ENCODE data around the gene FBXO30.

FBXO30 gene

GRCh38 chr6:145789443-145789842, 25.2 kb downstream of the FBXO30 start:
- Histone ChIP-seq H3K27ac (ENCODE audit: low read length) (no peak overlapping the region), H3K9me3 (ENCODE audit: control insufficient read depth in 1 of 2, low read length in 2 of 2) (no peaks in the 10 kb centered on the region)

GRCh38 chr6:145787688-145788087, 26.9 kb downstream of the FBXO30 start:
- Histone ChIP-seq H3K27me3 (ENCODE audit: low read depth, low read length) (no peaks in the 10 kb centered on the region), H3K27ac (ENCODE audit: low read length) (no peak overlapping the region), H3K9me3 (ENCODE audit: control insufficient read depth in 1 of 2, low read length in 2 of 2) (peaks cover 0 to 2% of the 10 kb centered on the region in 2 donors), H3K4me1 (ENCODE audit: control insufficient read depth in 1 of 2, insufficient read depth in 2 of 2, low read length in 2 of 2) (no peaks in the 10 kb centered on the region), H3K4me3 (ENCODE audit: low read depth in 1 of 2, low read length in 2 of 2) (no peak overlapping the region), H3K36me3 (ENCODE audit: control insufficient read depth in 1 of 2, insufficient read depth in 2 of 2, low read length in 2 of 2) (peaks cover 0 to 16% of the 10 kb centered on the region in 2 donors)

More at GRCh38 chr6:145789443-145789842, 25.2 kb downstream of the FBXO30 start:
- H3K4me3 ChIP-seq (ENCODE audit: low read depth in 1 of 2, low read length in 2 of 2): no peak overlapping the region
- H3K36me3 ChIP-seq (ENCODE audit: control insufficient read depth in 1 of 2, insufficient read depth in 2 of 2, low read length in 2 of 2): peaks cover 0 to 19% of the 10 kb centered on the region in 2 donors
- no peaks in the 10 kb centered on the region for H3K4me1 ChIP-seq (ENCODE audit: control insufficient read depth in 1 of 2, insufficient read depth in 2 of 2, low read length in 2 of 2)
- H3K27me3 ChIP-seq (ENCODE audit: low read depth, low read length): no peaks in the 10 kb centered on the region

- Histone ChIP-seq H3K27ac (ENCODE audit: low read length) (no peak overlapping the region), H3K4me1 (ENCODE audit: control insufficient read depth in 1 of 2, insufficient read depth in 2 of 2, low read length in 2 of 2) (no peaks in the 10 kb centered on the region), H3K9me3 (ENCODE audit: control insufficient read depth in 1 of 2, low read length in 2 of 2) (peaks cover 0 to 19% of the 10 kb centered on the region in 2 donors), H3K4me3 (ENCODE audit: low read depth in 1 of 2, low read length in 2 of 2) (no peak overlapping the region), H3K27me3 (ENCODE audit: low read depth, low read length) (no peaks in the 10 kb centered on the region), H3K36me3 (ENCODE audit: control insufficient read depth in 1 of 2, insufficient read depth in 2 of 2, low read length in 2 of 2) (peaks cover 0 to 14% of the 10 kb centered on the region in 2 donors)
Measured at GRCh38 chr6:145784683-145785082, 29.9 kb downstream of the FBXO30 start.

GRCh38 chr6:145783796-145784195, 30.8 kb downstream of the FBXO30 start:
- peaks cover 0 to 19% of the 10 kb centered on the region in 2 donors for H3K9me3 ChIP-seq (ENCODE audit: control insufficient read depth in 1 of 2, low read length in 2 of 2)
- no peak overlapping the region for H3K27ac ChIP-seq (ENCODE audit: low read length)
- no peaks in the 10 kb centered on the region for H3K4me1 ChIP-seq (ENCODE audit: control insufficient read depth in 1 of 2, insufficient read depth in 2 of 2, low read length in 2 of 2)
- peaks cover 0 to 14% of the 10 kb centered on the region in 2 donors for H3K36me3 ChIP-seq (ENCODE audit: control insufficient read depth in 1 of 2, insufficient read depth in 2 of 2, low read length in 2 of 2)
- no peaks in the 10 kb centered on the region for H3K27me3 ChIP-seq (ENCODE audit: low read depth, low read length)
- H3K4me3 ChIP-seq (ENCODE audit: low read depth in 1 of 2, low read length in 2 of 2): no peak overlapping the region

- H3K4me1 ChIP-seq (ENCODE audit: control insufficient read depth in 1 of 2, insufficient read depth in 2 of 2, low read length in 2 of 2): no peaks in the 10 kb centered on the region
- no peaks in the 10 kb centered on the region for H3K27me3 ChIP-seq (ENCODE audit: low read depth, low read length)
- no peaks in the 10 kb centered on the region for H3K36me3 ChIP-seq (ENCODE audit: control insufficient read depth in 1 of 2, insufficient read depth in 2 of 2, low read length in 2 of 2)
- no peak overlapping the region for H3K27ac ChIP-seq (ENCODE audit: low read length)
- no peak overlapping the region for H3K4me3 ChIP-seq (ENCODE audit: low read depth in 1 of 2, low read length in 2 of 2)
- H3K9me3 ChIP-seq (ENCODE audit: control insufficient read depth in 1 of 2, low read length in 2 of 2): peaks cover 0 to 4% of the 10 kb centered on the region in 2 donors
Measured at GRCh38 chr6:145772846-145773245, 41.7 kb downstream of the FBXO30 start.

GRCh38 chr6:145765449-145765848, 49.1 kb downstream of the FBXO30 start:
- Histone ChIP-seq H3K27me3 (ENCODE audit: low read depth, low read length) (no peaks in the 10 kb centered on the region), H3K36me3 (ENCODE audit: control insufficient read depth in 1 of 2, insufficient read depth in 2 of 2, low read length in 2 of 2) (no peaks in the 10 kb centered on the region), H3K4me1 (ENCODE audit: control insufficient read depth in 1 of 2, insufficient read depth in 2 of 2, low read length in 2 of 2) (no peaks in the 10 kb centered on the region), H3K27ac (ENCODE audit: low read length) (no peak overlapping the region), H3K4me3 (ENCODE audit: low read depth in 1 of 2, low read length in 2 of 2) (no peak overlapping the region), H3K9me3 (ENCODE audit: control insufficient read depth in 1 of 2, low read length in 2 of 2) (no peaks in the 10 kb centered on the region)

- Histone ChIP-seq H3K27ac (ENCODE audit: low read length) (no peak overlapping the region), H3K4me1 (ENCODE audit: control insufficient read depth in 1 of 2, insufficient read depth in 2 of 2, low read length in 2 of 2) (no peaks in the 10 kb centered on the region), H3K27me3 (ENCODE audit: low read depth, low read length) (no peaks in the 10 kb centered on the region), H3K9me3 (ENCODE audit: control insufficient read depth in 1 of 2, low read length in 2 of 2) (no peaks in the 10 kb centered on the region), H3K36me3 (ENCODE audit: control insufficient read depth in 1 of 2, insufficient read depth in 2 of 2, low read length in 2 of 2) (no peaks in the 10 kb centered on the region), H3K4me3 (ENCODE audit: low read depth in 1 of 2, low read length in 2 of 2) (no peak overlapping the region)
Measured at GRCh38 chr6:145763742-145764141, 50.9 kb downstream of the FBXO30 start.

GRCh38 chr6:145761584-145761983, 53.0 kb downstream of the FBXO30 start:
- Histone ChIP-seq H3K27me3 (ENCODE audit: low read depth, low read length) (no peaks in the 10 kb centered on the region), H3K4me3 (ENCODE audit: low read depth in 1 of 2, low read length in 2 of 2) (no peak overlapping the region), H3K9me3 (ENCODE audit: control insufficient read depth in 1 of 2, low read length in 2 of 2) (no peaks in the 10 kb centered on the region), H3K36me3 (ENCODE audit: control insufficient read depth in 1 of 2, insufficient read depth in 2 of 2, low read length in 2 of 2) (no peaks in the 10 kb centered on the region), H3K27ac (ENCODE audit: low read length) (no peak overlapping the region), H3K4me1 (ENCODE audit: control insufficient read depth in 1 of 2, insufficient read depth in 2 of 2, low read length in 2 of 2) (no peaks in the 10 kb centered on the region)

- H3K9me3 ChIP-seq (ENCODE audit: control insufficient read depth in 1 of 2, low read length in 2 of 2): no peaks in the 10 kb centered on the region
- no peak overlapping the region for H3K4me3 ChIP-seq (ENCODE audit: low read depth in 1 of 2, low read length in 2 of 2)
- H3K36me3 ChIP-seq (ENCODE audit: control insufficient read depth in 1 of 2, insufficient read depth in 2 of 2, low read length in 2 of 2): no peaks in the 10 kb centered on the region
- no peaks in the 10 kb centered on the region for H3K27me3 ChIP-seq (ENCODE audit: low read depth, low read length)
- H3K27ac ChIP-seq (ENCODE audit: low read length): no peak overlapping the region
- H3K4me1 ChIP-seq (ENCODE audit: control insufficient read depth in 1 of 2, insufficient read depth in 2 of 2, low read length in 2 of 2): no peaks in the 10 kb centered on the region
Measured at GRCh38 chr6:145758113-145758512, 56.5 kb downstream of the FBXO30 start.

- Histone ChIP-seq H3K4me3 (ENCODE audit: low read depth in 1 of 2, low read length in 2 of 2) (no peak overlapping the region), H3K27ac (ENCODE audit: low read length) (no peak overlapping the region), H3K27me3 (ENCODE audit: low read depth, low read length) (no peaks in the 10 kb centered on the region), H3K36me3 (ENCODE audit: control insufficient read depth in 1 of 2, insufficient read depth in 2 of 2, low read length in 2 of 2) (no peaks in the 10 kb centered on the region), H3K9me3 (ENCODE audit: control insufficient read depth in 1 of 2, low read length in 2 of 2) (no peaks in the 10 kb centered on the region), H3K4me1 (ENCODE audit: control insufficient read depth in 1 of 2, insufficient read depth in 2 of 2, low read length in 2 of 2) (no peaks in the 10 kb centered on the region)
Measured at GRCh38 chr6:145756170-145756662, 58.4 kb downstream of the FBXO30 start.

- H3K36me3 ChIP-seq (ENCODE audit: control insufficient read depth in 1 of 2, insufficient read depth in 2 of 2, low read length in 2 of 2): no peaks in the 10 kb centered on the region
- no peaks in the 10 kb centered on the region for H3K4me1 ChIP-seq (ENCODE audit: control insufficient read depth in 1 of 2, insufficient read depth in 2 of 2, low read length in 2 of 2)
- no peak overlapping the region for H3K4me3 ChIP-seq (ENCODE audit: low read depth in 1 of 2, low read length in 2 of 2)
- no peaks in the 10 kb centered on the region for H3K9me3 ChIP-seq (ENCODE audit: control insufficient read depth in 1 of 2, low read length in 2 of 2)
- no peaks in the 10 kb centered on the region for H3K27me3 ChIP-seq (ENCODE audit: low read depth, low read length)
- H3K27ac ChIP-seq (ENCODE audit: low read length): no peak overlapping the region
Measured at GRCh38 chr6:145755682-145756081, 58.9 kb downstream of the FBXO30 start.

- H3K4me3 ChIP-seq (ENCODE audit: low read depth in 1 of 2, low read length in 2 of 2): no peak overlapping the region
- no peaks in the 10 kb centered on the region for H3K36me3 ChIP-seq (ENCODE audit: control insufficient read depth in 1 of 2, insufficient read depth in 2 of 2, low read length in 2 of 2)
- no peaks in the 10 kb centered on the region for H3K9me3 ChIP-seq (ENCODE audit: control insufficient read depth in 1 of 2, low read length in 2 of 2)
- peaks cover 4 to 7% of the 10 kb centered on the region in 2 donors for H3K4me1 ChIP-seq (ENCODE audit: control insufficient read depth in 1 of 2, insufficient read depth in 2 of 2, low read length in 2 of 2)
- no peak overlapping the region for H3K27ac ChIP-seq (ENCODE audit: low read length)
- H3K27me3 ChIP-seq (ENCODE audit: low read depth, low read length): no peaks in the 10 kb centered on the region
Measured at GRCh38 chr6:145752638-145753037, 62.0 kb downstream of the FBXO30 start.
